ENCODE results near the gene SNRPA.

- TF ChIP-seq, protein P1, sequence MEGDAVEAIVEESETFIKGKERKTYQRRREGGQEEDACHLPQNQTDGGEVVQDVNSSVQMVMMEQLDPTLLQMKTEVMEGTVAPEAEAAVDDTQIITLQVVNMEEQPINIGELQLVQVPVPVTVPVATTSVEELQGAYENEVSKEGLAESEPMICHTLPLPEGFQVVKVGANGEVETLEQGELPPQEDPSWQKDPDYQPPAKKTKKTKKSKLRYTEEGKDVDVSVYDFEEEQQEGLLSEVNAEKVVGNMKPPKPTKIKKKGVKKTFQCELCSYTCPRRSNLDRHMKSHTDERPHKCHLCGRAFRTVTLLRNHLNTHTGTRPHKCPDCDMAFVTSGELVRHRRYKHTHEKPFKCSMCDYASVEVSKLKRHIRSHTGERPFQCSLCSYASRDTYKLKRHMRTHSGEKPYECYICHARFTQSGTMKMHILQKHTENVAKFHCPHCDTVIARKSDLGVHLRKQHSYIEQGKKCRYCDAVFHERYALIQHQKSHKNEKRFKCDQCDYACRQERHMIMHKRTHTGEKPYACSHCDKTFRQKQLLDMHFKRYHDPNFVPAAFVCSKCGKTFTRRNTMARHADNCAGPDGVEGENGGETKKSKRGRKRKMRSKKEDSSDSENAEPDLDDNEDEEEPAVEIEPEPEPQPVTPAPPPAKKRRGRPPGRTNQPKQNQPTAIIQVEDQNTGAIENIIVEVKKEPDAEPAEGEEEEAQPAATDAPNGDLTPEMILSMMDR (IDR thresholded peaks at IDR 0.05): no peak
- TF ChIP-seq POLR2A (IDR thresholded peaks at IDR 0.05) (no peak), POLR2AphosphoS5 (IDR thresholded peaks at IDR 0.05) (no peak), EP300 (IDR thresholded peaks at IDR 0.05) (no peak)
These were observed 17.9 kb upstream of the SNRPA start for GRCh38 chr19:40733149-40733548.
